ENCODE data around the gene DHRS12. TPM values are rescaled to one million over a fixed set of nuclear protein-coding genes. Genes with fewer than 3 reads are reported as not detected.

Gene DHRS12
- total RNA-seq, 1 experiment from 2014 or later = 8.8 TPM

DNA sequence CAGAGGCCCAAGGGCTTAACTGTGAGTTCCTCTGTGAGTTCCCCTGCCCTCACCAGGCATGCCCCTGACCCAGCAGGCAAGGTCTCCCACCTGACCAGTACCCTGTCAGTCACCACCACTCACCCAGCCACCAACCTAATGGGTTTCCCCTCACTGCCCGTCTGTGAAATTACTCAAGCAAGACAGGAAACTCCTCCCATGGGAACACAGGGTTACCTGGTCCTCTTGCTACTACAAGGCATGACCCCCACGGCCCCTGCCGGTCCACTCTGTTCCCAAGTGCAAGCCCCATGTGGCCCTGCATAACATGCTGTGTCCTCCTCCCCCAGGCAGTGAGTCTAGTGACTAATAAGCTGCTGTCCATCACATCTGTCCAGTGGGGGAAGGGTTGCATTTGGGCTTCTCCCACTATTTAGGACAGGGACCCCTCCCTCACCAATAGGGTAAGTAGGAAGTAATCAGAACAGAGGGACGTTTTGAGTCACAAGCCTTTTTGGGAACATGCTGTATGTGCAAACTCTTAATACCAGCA is 8.0 kb upstream of the DHRS12 start:
- Mint-ChIP-seq H3K27ac (no peak overlapping the region), H3K27me3 (ENCODE audit: low read depth) (peaks cover 2% of the 10 kb centered on the region), H3K4me3 (no peak overlapping the region), H3K4me1 (peaks cover 16 to 17% of the 10 kb centered on the region in 2 experiments), H3K9me3 (no peaks in the 10 kb centered on the region), H3K36me3 (ENCODE audit: insufficient read depth in 1 of 3, low read depth in 3 of 3) (no peaks in the 10 kb centered on the region)
- Histone ChIP-seq H4K91ac (ENCODE audit: insufficient read length, low read depth, low read length) (no peak overlapping the region), H3K56ac (ENCODE audit: insufficient read length, low read depth, low read length) (no peak overlapping the region), H2AK5ac (ENCODE audit: insufficient read length, low read length) (no peak overlapping the region), H2BK20ac (ENCODE audit: low read depth, low read length, poor library complexity, severe bottlenecking) (no peak overlapping the region), H4K8ac (replicated peaks; ENCODE audit: insufficient read length, low read depth, low read length) (no peak overlapping the region), H2BK15ac (ENCODE audit: low read depth, low read length) (no peak overlapping the region), H2BK12ac (ENCODE audit: insufficient read length, low read depth, low read length) (no peak overlapping the region), H3K4me1 (ENCODE audit: insufficient read depth, low read length) (peaks cover 6% of the 10 kb centered on the region; the same call in 1 of the 2 replicates), H3K23me2 (ENCODE audit: insufficient read length, low read depth, low read length, poor library complexity, severe bottlenecking) (no peaks in the 10 kb centered on the region), H3K79me2 (ENCODE audit: insufficient read depth, low read length) (no peaks in the 10 kb centered on the region), H3K27me3 (ENCODE audit: insufficient read depth, low read length) (no peaks in the 10 kb centered on the region), H3K27ac (ENCODE audit: insufficient read length, low read depth, low read length) (no peak overlapping the region), H3K4ac (ENCODE audit: low read depth, low read length) (no peak overlapping the region), H3K23ac (ENCODE audit: insufficient read length, low read depth, low read length) (no peak overlapping the region), H3K14ac (ENCODE audit: insufficient read depth, low read length) (no peak overlapping the region), H3K4me2 (ENCODE audit: insufficient read depth, insufficient read length, low read length) (no peak overlapping the region), H2BK120ac (ENCODE audit: low read depth, low read length, poor library complexity, severe bottlenecking) (no peak overlapping the region), H4K5ac (ENCODE audit: insufficient read length, low read depth, low read length) (no peak overlapping the region), H3K9me3 (ENCODE audit: control insufficient read depth, low read depth, low read length) (no peaks in the 10 kb centered on the region), H3K18ac (ENCODE audit: insufficient read length, low read depth, low read length) (no peak overlapping the region), H3K9ac (ENCODE audit: extremely low read depth, insufficient read length, low read length) (no peak overlapping the region), H2BK5ac (ENCODE audit: insufficient read length, low read length) (no peak overlapping the region), H3T11ph (ENCODE audit: low read length) (no peak overlapping the region), H3K79me1 (ENCODE audit: insufficient read depth, low read depth, low read length, poor library complexity, severe bottlenecking) (no peaks in the 10 kb centered on the region), H2AFZ (ENCODE audit: low read length) (no peak overlapping the region), H4K20me1 (ENCODE audit: control insufficient read depth, insufficient read depth, insufficient read length) (no peaks in the 10 kb centered on the region)
- no CpG with 5 or more reads among the region's 4 CpGs for WGBS (ENCODE audit: extremely low coverage, insufficient read length, low lambda C conversion rate)
- TF ChIP-seq CTCF (conservative IDR thresholded peaks at IDR 0.05) = no peak
- DNase-seq = no peak
